ENCODE results near the gene ASPHD2. TPM values are rescaled to one million over a fixed set of nuclear protein-coding genes. Genes with fewer than 3 reads are reported as not detected.

ASPHD2 gene
- polyA plus RNA-seq, 1 experiment, result 2.3 TPM

DNA sequence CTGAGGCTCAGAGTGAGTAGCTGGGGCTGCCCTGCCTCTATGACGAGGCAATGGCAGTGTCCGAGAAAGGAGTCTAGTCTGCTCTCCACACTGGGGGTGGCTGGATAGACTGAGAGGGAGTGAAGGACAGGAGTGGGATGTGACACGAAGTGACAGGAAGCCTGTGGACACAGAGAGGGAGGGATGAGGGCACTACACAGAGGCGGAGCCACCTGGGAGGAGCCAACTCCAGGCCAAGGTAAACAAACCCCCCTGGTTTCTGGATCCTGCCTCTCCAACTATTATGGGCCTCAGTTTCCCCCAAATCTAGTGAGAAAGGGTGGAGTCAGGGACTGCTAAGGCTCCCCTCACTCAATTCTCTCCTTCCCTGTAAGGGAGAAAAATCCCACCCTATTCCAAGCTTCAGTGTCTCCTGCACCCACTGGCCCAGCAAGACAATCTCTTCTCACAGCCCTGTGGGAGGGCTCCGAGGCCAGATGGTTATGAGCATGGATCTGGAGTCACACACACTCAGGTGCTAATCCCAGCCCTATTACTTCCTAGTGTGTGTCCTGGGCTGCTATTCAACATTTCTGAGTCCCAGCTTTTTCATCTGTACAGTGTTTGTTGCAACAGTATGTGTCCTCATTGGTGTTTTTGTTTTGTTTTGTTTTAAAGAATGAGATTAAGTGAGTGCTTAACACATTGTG, 24.9 kb downstream of the ASPHD2 start:
- no peaks in the 10 kb centered on the region for H3K27me3 ChIP-seq (ENCODE audit: control insufficient read depth, insufficient read depth, low read length)
- TF ChIP-seq, protein P1, sequence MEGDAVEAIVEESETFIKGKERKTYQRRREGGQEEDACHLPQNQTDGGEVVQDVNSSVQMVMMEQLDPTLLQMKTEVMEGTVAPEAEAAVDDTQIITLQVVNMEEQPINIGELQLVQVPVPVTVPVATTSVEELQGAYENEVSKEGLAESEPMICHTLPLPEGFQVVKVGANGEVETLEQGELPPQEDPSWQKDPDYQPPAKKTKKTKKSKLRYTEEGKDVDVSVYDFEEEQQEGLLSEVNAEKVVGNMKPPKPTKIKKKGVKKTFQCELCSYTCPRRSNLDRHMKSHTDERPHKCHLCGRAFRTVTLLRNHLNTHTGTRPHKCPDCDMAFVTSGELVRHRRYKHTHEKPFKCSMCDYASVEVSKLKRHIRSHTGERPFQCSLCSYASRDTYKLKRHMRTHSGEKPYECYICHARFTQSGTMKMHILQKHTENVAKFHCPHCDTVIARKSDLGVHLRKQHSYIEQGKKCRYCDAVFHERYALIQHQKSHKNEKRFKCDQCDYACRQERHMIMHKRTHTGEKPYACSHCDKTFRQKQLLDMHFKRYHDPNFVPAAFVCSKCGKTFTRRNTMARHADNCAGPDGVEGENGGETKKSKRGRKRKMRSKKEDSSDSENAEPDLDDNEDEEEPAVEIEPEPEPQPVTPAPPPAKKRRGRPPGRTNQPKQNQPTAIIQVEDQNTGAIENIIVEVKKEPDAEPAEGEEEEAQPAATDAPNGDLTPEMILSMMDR (IDR thresholded peaks at IDR 0.05; ENCODE audit: insufficient read depth, low read depth, low read length), result no peak
- H3K4me3 ChIP-seq (ENCODE audit: low read depth, low read length), result no peak overlapping the region
- CTCF ChIA-PET, result interaction anchor here (0.6 to 2.9 kb wide), 5 partner anchors 8 to 59 kb away, joined by 3 to 23 read pairs (median 3); no protein-coding TSS in a partner anchor
- DNase-seq (ENCODE audit: low read depth), result no peak
- POLR2A ChIA-PET, result no interaction called here
- H3K36me3 ChIP-seq (ENCODE audit: control insufficient read depth, insufficient read depth, low read length), result peaks cover 23% of the 10 kb centered on the region

- CTCF ChIA-PET, result no interaction called here
- TF ChIP-seq, protein P1 (IDR thresholded peaks at IDR 0.05; ENCODE audit: insufficient read depth, low read depth, low read length), result no peak
- H3K4me3 ChIP-seq (ENCODE audit: low read depth, low read length), result no peak overlapping the region
- no peaks in the 10 kb centered on the region for H3K27me3 ChIP-seq (ENCODE audit: control insufficient read depth, insufficient read depth, low read length)
- POLR2A ChIA-PET, result no interaction called here
- peaks cover 18% of the 10 kb centered on the region for H3K36me3 ChIP-seq (ENCODE audit: control insufficient read depth, insufficient read depth, low read length)
- DNase-seq (ENCODE audit: low read depth), result no peak
Measured at GRCh38 chr22:26457661-26458272, 28.7 kb downstream of the ASPHD2 start.

DNA sequence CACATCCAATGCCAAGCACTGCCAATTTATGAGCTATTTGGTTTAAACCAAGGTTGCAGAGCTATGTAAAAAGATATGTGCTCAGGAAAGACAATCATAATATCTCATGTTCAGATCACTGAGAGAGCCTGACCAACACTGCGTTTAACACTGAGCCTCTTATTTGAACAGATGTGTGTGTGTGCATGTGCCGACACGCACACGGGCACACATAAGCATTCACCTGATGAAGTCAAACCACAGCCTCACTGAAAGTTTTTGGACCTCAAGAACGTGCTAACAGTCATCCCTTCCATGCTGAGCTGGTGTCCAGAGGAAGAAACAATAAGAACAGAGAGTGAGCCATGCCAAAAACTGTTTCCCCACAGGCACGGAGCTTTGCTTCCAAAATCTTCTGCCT, 31.1 kb downstream of the ASPHD2 start:
- DNase-seq (ENCODE audit: low read depth), result no peak
- H3K36me3 ChIP-seq (ENCODE audit: control insufficient read depth, insufficient read depth, low read length), result peaks cover 12% of the 10 kb centered on the region
- TF ChIP-seq, protein P1 (IDR thresholded peaks at IDR 0.05; ENCODE audit: insufficient read depth, low read depth, low read length), result no peak
- POLR2A ChIA-PET, result no interaction called here
- CTCF ChIA-PET, result interaction anchor here (0.5 to 9.2 kb wide), 25 partner anchors 8 to 796 kb away, joined by 3 to 103 read pairs (median 7); no protein-coding TSS in a partner anchor
- H3K27me3 ChIP-seq (ENCODE audit: control insufficient read depth, insufficient read depth, low read length), result no peaks in the 10 kb centered on the region
- no peak overlapping the region for H3K4me3 ChIP-seq (ENCODE audit: low read depth, low read length)

GRCh38 chr22:26461188-26461810, 32.2 kb downstream of the ASPHD2 start:
- peaks cover 16% of the 10 kb centered on the region for H3K36me3 ChIP-seq (ENCODE audit: control insufficient read depth, insufficient read depth, low read length)
- TF ChIP-seq, protein P1 (IDR thresholded peaks at IDR 0.05; ENCODE audit: insufficient read depth, low read depth, low read length), result peak; percentile 87
- POLR2A ChIA-PET, result no interaction called here
- CTCF ChIA-PET, result interaction anchor here (0.9 to 9.2 kb wide), 34 partner anchors 9 to 205 kb away, joined by 3 to 103 read pairs (median 6); no protein-coding TSS in a partner anchor
- no peak for DNase-seq (ENCODE audit: low read depth)
- H3K27me3 ChIP-seq (ENCODE audit: control insufficient read depth, insufficient read depth, low read length), result no peaks in the 10 kb centered on the region
- H3K4me3 ChIP-seq (ENCODE audit: low read depth, low read length), result no peak overlapping the region

- ChIA-PET POLR2A (no interaction called here), CTCF (interaction anchor here (0.9 to 9.2 kb wide), 22 partner anchors 9 to 162 kb away, joined by 3 to 103 read pairs (median 8); no protein-coding TSS in a partner anchor)
- TF ChIP-seq, protein P1 (IDR thresholded peaks at IDR 0.05; ENCODE audit: insufficient read depth, low read depth, low read length), result no peak
- DNase-seq (ENCODE audit: low read depth), result no peak
- Histone ChIP-seq H3K27me3 (ENCODE audit: control insufficient read depth, insufficient read depth, low read length) (no peaks in the 10 kb centered on the region), H3K4me3 (ENCODE audit: low read depth, low read length) (no peak overlapping the region), H3K36me3 (ENCODE audit: control insufficient read depth, insufficient read depth, low read length) (peaks cover 16% of the 10 kb centered on the region)
Measured at GRCh38 chr22:26462051-26462450, 33.0 kb downstream of the ASPHD2 start.

Data from BJ (cell line).